ENCODE results near the gene MRPL40.

Gene MRPL40

GRCh38 chr22:19483481-19484244 lies 51.3 kb downstream of the MRPL40 start:
- DNase-seq (ENCODE audit: low spot score): no peak

Data from CD4-positive, alpha-beta T cell treated with Interleukin-2 at 100 ng/mL for 4 hours (primary cell).